B cell (primary cell): ENCODE measurements around the gene NT5DC4. TPM values are rescaled to one million over a fixed set of nuclear protein-coding genes. Genes with fewer than 3 reads are reported as not detected.
A peak's percentile ranks its signal among the peaks of the same experiment; 100 is the strongest.

Experiments
- ATAC-seq: fragments of 200-7000 bp; cut with Tn5 transposase; one replicate; pipeline ENCODE4 v1.10.0; 2021; ENCODE audit warnings: low read depth, mild to moderate bottlenecking, moderate number of reproducible peaks, moderate library complexity
- CTCF ChIA-PET: fragments of 350-600 bp; sonication (Branson Sonifier 250); formaldehyde crosslinking; loops from one replicate; lab custom pipeline; 2021; ENCODE audit warnings: antibody characterized with exemption, inconsistent platforms; lab: Charles Lee
- POLR2A ChIA-PET: fragments of 350-600 bp; sonication (Branson Sonifier 250); formaldehyde crosslinking; loops from one replicate; lab custom pipeline; 2021; ENCODE audit warnings: antibody characterized with exemption; lab: Charles Lee
- DNase-seq: peaks from one replicate; pipeline ENCODE4 v3.0.0; 2013
- H2AFZ ChIP-seq: 2 replicates; pipeline ENCODE4 v1.6.1; 2012; ENCODE audit warnings: mild to moderate bottlenecking, low read depth, low read length; ENCODE audit not compliant: insufficient read depth, poor library complexity, severe bottlenecking
- H3K27ac ChIP-seq, 2 donors: 1 replicate in 1 of 2; 2 replicates in 1 of 2; pipeline ENCODE4 v1.5.1; 2012 to 2013; ENCODE audit warnings: low read length in 2 of 2, mild to moderate bottlenecking in 2 of 2, moderate library complexity in 1 of 2
- H3K27me3 ChIP-seq, 4 experiments: fragments of 200-600 bp in 1 of 4; sonication (generic) in 1 of 4; replicated peaks in 1 of 4; 1 replicate in 2 of 4; 2 replicates in 2 of 4; pipeline versions ENCODE4 v1.6.1 to v1.7.0; 2013 to 2016; ENCODE audit warnings: low read length in 3 of 4, mild to moderate bottlenecking in 2 of 4, mixed read lengths in 1 of 4, moderate library complexity in 1 of 4; ENCODE audit not compliant: insufficient read depth in 4 of 4, control insufficient read depth in 3 of 4; ENCODE audit errors: control extremely low read depth in 1 of 4
- H3K36me3 ChIP-seq, 2 experiments: replicated peaks in 1 of 2; 1 replicate in 1 of 2; 2 replicates in 1 of 2; pipeline versions ENCODE4 v1.6.1 to v1.7.1; 2013; ENCODE audit warnings: low read length in 1 of 2; ENCODE audit not compliant: insufficient read depth in 2 of 2, control insufficient read depth in 1 of 2; ENCODE audit errors: control extremely low read depth in 1 of 2, extremely low read depth in 1 of 2
- H3K4me1 ChIP-seq, 2 donors: fragments of 200-600 bp in 1 of 2; sonication (generic) in 1 of 2; 1 replicate in 1 of 2; 2 replicates in 1 of 2; pipeline versions ENCODE4 v1.5.1 to v1.6.1; 2013 to 2017; ENCODE audit warnings: low read length in 2 of 2; ENCODE audit not compliant: control insufficient read depth in 2 of 2, insufficient read depth in 2 of 2
- H3K4me2 ChIP-seq: replicated peaks from 2 replicates; pipeline ENCODE3; 2012; ENCODE audit warnings: mild to moderate bottlenecking, low read depth, low read length; ENCODE audit not compliant: poor library complexity, severe bottlenecking
- H3K4me3 ChIP-seq, 5 experiments: fragments of 200-600 bp in 1 of 5; sonication (generic) in 1 of 5; 1 replicate in 3 of 5; 2 replicates in 2 of 5; pipeline versions ENCODE4 v1.5.1 to v1.7.0; 2011 to 2016; ENCODE audit warnings: low read length in 4 of 5, mild to moderate bottlenecking in 4 of 5, low read depth in 2 of 5, control low read depth in 1 of 5, moderate library complexity in 1 of 5; ENCODE audit not compliant: insufficient read depth in 1 of 5; ENCODE audit errors: control extremely low read depth in 1 of 5, extremely low read depth in 1 of 5
- H3K79me2 ChIP-seq: fragments of 200-600 bp; sonication (generic); one replicate; pipeline ENCODE4 v1.6.0; 2016; ENCODE audit warnings: low read length; ENCODE audit not compliant: control insufficient read depth, insufficient read depth
- H3K9ac ChIP-seq: fragments of 200-600 bp; sonication (generic); 2 replicates; pipeline ENCODE4 v1.6.1; 2017; ENCODE audit warnings: mild to moderate bottlenecking, low read length, moderate library complexity
- H3K9me3 ChIP-seq, 3 donors: one replicate each; pipeline versions ENCODE4 v1.6.1 to v1.7.1; 2013; ENCODE audit warnings: low read length in 2 of 3; ENCODE audit not compliant: control insufficient read depth in 2 of 3, insufficient read depth in 1 of 3; ENCODE audit errors: control extremely low read depth in 1 of 3
- H4K20me1 ChIP-seq: 2 replicates; pipeline ENCODE4 v1.6.0; 2012; ENCODE audit warnings: mild to moderate bottlenecking, low read length; ENCODE audit not compliant: insufficient read depth, control insufficient read depth, poor library complexity, severe bottlenecking
- H3K27ac Mint-ChIP-seq: one replicate; pipeline ENCODE4 v1.8.0; 2021; ENCODE audit warnings: mixed read lengths
- H3K27me3 Mint-ChIP-seq: one replicate; pipeline ENCODE4 v1.8.0; 2021; ENCODE audit warnings: mixed read lengths
- H3K4me1 Mint-ChIP-seq: one replicate; pipeline ENCODE4 v1.8.0; 2021; ENCODE audit warnings: mixed read lengths
- H3K4me3 Mint-ChIP-seq: one replicate; pipeline ENCODE4 v1.8.0; 2021; ENCODE audit warnings: mixed read lengths
- H3K9me3 Mint-ChIP-seq: one replicate; pipeline ENCODE4 v1.8.0; 2022; ENCODE audit warnings: mixed read lengths; ENCODE audit not compliant: insufficient read depth
- CTCF ChIP-seq: fragments of 200-600 bp; IDR thresholded peaks from one replicate; pipeline ENCODE4 v1.8.0; 2022; ENCODE audit warnings: antibody characterized with exemption, mild to moderate bottlenecking
- EZH2 ChIP-seq: IDR thresholded peaks from 2 replicates; pipeline ENCODE4 v1.6.1; 2012; ENCODE audit warnings: borderline replicate concordance, low read depth, mild to moderate bottlenecking, moderate library complexity, low read length; ENCODE audit not compliant: insufficient read depth, poor library complexity, severe bottlenecking
- WGBS: methylation state at CpG from one replicate; pipeline ENCODE4 v1.1.5; 2013; ENCODE audit warnings: missing lambda C conversion rate; ENCODE audit not compliant: insufficient coverage; 5-methylcytosine and 5-hydroxymethylcytosine counted together
- intact Hi-C: fragments of 100-400 bp; cut with micrococcal nuclease; formaldehyde crosslinking; loops from one replicate; pipeline ENCODE4 v1.10.0; 2022
- polyA plus RNA-seq: library from polyadenylated mRNA; depleted of rRNA; stranded (reverse); fragments of >200 nt; gene quantifications from 2 replicates; pipeline ENCODE4 v1.2.3, GENCODE V29; 2012
- total RNA-seq, 2 donors: library from RNA; stranded (reverse); fragments of 120-200 nt in 1 of 2; gene quantifications; 1 replicate in 1 of 2; 2 replicates in 1 of 2; pipeline versions ENCODE4 v1.2.3 to v1.2.4, GENCODE V29; 2013 to 2022

Gene NT5DC4
- total and polyA plus RNA-seq, 2 donors (not counting 1 experiment from before 2014, with no cell fraction given): 2.0 TPM; not detected in 1

- no peaks in the 10 kb centered on the region for H3K9me3 Mint-ChIP-seq
- ChIA-PET POLR2A (no interaction called here), CTCF (interaction anchor here (1.2 to 14.9 kb wide), 3 partner anchors 14 to 187 kb away, joined by 3 to 299 read pairs (median 3); no protein-coding TSS in a partner anchor)
- no peak overlapping the region for H3K4me3 ChIP-seq
- WGBS: 100% methylated on average over 1 of the region's 1 CpG
- DNase-seq (peak; percentile 18), ATAC-seq (no peak)
- no peaks in the 10 kb centered on the region for H4K20me1 ChIP-seq
- no peaks in the 10 kb centered on the region for H3K9me3 ChIP-seq
- H3K79me2 ChIP-seq: no peaks in the 10 kb centered on the region
- no peak overlapping the region for H3K4me3 Mint-ChIP-seq
- H3K27ac Mint-ChIP-seq: no peak overlapping the region
- peaks cover 0 to 12% of the 10 kb centered on the region in 2 donors for H3K4me1 ChIP-seq
- H3K4me2 ChIP-seq: no peak overlapping the region
- H3K36me3 ChIP-seq: no peaks in the 10 kb centered on the region
- H3K27me3 Mint-ChIP-seq: no peaks in the 10 kb centered on the region
- peak overlapping the region; percentile 50 for H2AFZ ChIP-seq
- H3K27ac ChIP-seq: no peak overlapping the region
- intact Hi-C loops: no loop called here
- H3K27me3 ChIP-seq: no peaks in the 10 kb centered on the region
- peaks cover 18% of the 10 kb centered on the region for H3K4me1 Mint-ChIP-seq
- H3K9ac ChIP-seq: no peak overlapping the region
- no peak for TF ChIP-seq CTCF
- TF ChIP-seq EZH2: no peak
Observed at GRCh38 chr2:112754564-112754963, 33.7 kb downstream of the NT5DC4 start.

DNA sequence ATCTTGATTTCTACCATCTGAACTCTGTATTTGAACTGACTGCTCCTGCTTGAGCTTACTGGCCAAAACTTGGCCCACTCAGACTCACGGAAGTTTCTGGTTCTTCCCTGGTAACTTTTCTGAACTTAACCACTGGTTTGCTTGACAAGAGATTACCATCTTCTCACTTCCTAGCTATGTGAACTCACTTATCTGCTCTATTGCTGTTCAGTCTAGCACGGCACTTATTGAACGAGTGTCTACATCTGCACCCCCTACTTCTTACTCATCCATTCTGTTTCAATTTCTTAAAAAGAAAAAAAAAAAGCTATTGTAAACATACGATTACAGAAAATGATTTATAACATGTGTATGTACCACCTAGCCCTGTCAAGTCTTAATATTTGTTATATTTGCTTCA, 34.6 kb downstream of the NT5DC4 start:
- Mint-ChIP-seq H3K27me3 (no peaks in the 10 kb centered on the region), H3K9me3 (no peaks in the 10 kb centered on the region), H3K4me1 (peaks cover 10% of the 10 kb centered on the region), H3K4me3 (no peak overlapping the region), H3K27ac (no peak overlapping the region)
- Histone ChIP-seq H3K27me3 (no peaks in the 10 kb centered on the region), H3K79me2 (no peaks in the 10 kb centered on the region), H3K4me3 (no peak overlapping the region), H3K4me2 (no peak overlapping the region), H2AFZ (peak overlapping the region; percentile 50), H3K9ac (no peak overlapping the region), H4K20me1 (no peaks in the 10 kb centered on the region), H3K36me3 (no peaks in the 10 kb centered on the region), H3K27ac (no peak overlapping the region), H3K4me1 (peaks cover 0 to 8% of the 10 kb centered on the region in 2 donors), H3K9me3 (no peaks in the 10 kb centered on the region)
- WGBS: 93% methylated on average over 1 of the region's 4 CpGs
- TF ChIP-seq CTCF (no peak), EZH2 (no peak)
- DNase-seq (no peak), ATAC-seq (no peak)
- ChIA-PET POLR2A (no interaction called here), CTCF (interaction anchor here (1.2 to 14.9 kb wide), 3 partner anchors 14 to 186 kb away, joined by 3 to 299 read pairs (median 3); no protein-coding TSS in a partner anchor)
- intact Hi-C loops: no loop called here
